ENCODE measurements around the gene OR51A7.

GRCh38 chr11:4924239-4924638 is 20.7 kb downstream of the OR51A7 start, which contains the start of gene OR51G1:
- TF ChIP-seq CTCF (IDR thresholded peaks at IDR 0.05) = no peak
- no peak for TF ChIP-seq POLR2A (IDR thresholded peaks at IDR 0.05)
- TF ChIP-seq POLR2AphosphoS5 (IDR thresholded peaks at IDR 0.05) = no peak
